ENCODE results near the gene SAMD14. TPM values are rescaled to one million over a fixed set of nuclear protein-coding genes. Genes with fewer than 3 reads are reported as not detected.

The SAMD14 gene
- total and polyA plus RNA-seq, 2 donors, result 0.42 to 0.62 TPM

DNA sequence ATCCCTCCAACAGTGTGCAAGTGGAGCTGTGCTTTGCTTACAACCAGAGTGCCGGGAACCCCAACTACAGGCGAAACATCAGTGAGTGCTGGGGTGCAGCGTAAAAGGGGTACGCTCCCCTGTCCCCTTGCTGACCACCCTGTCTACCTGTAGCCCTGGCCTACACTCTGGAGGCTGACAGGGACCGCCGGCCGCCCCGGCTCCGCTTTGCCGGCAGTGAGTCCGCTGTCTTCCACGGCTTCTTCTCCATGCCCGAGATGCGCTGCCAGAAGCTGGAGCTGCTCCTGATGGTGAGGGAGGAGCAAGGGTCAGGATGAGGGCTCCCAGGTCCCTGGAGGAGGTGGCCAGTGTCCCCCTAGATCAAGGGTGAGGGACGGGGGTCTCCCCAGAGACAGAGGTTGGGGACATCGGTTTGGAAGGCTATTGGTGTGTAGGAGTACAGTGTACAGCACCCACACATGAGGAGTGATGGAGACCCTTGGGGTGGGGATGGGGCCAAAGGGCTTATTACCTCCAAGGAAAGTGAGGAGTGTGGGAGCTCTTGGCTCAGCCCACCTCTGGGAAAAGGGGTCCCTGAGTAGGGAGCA lies 54.4 kb downstream of the SAMD14 start:
- Histone ChIP-seq H3K27ac (ENCODE audit: low read depth in 1 of 2, low read length in 1 of 2) (no peak overlapping the region), H3K36me3 (ENCODE audit: control insufficient read depth in 2 of 2, insufficient read depth in 2 of 2, low read length in 1 of 2) (no peaks in the 10 kb centered on the region), H3K9me3 (ENCODE audit: control insufficient read depth in 2 of 2, insufficient read depth in 1 of 2, low read length in 1 of 2) (peaks cover 0 to 14% of the 10 kb centered on the region in 2 donors), H3K27me3 (ENCODE audit: control insufficient read depth in 2 of 2, insufficient read depth in 1 of 2, low read length in 1 of 2) (peaks cover 0 to 32% of the 10 kb centered on the region in 2 donors), H3K4me1 (ENCODE audit: control insufficient read depth in 2 of 2, insufficient read depth in 2 of 2, low read length in 2 of 2) (peaks cover 0 to 11% of the 10 kb centered on the region in 2 donors), H3K4me3 (ENCODE audit: low read length in 2 of 2) (no peak overlapping the region)
- 97% methylated on average over 16 of the region's 16 CpGs for WGBS
- no peak for DNase-seq (ENCODE audit: low read depth in 6 of 9, low spot score in 9 of 9)

DNA sequence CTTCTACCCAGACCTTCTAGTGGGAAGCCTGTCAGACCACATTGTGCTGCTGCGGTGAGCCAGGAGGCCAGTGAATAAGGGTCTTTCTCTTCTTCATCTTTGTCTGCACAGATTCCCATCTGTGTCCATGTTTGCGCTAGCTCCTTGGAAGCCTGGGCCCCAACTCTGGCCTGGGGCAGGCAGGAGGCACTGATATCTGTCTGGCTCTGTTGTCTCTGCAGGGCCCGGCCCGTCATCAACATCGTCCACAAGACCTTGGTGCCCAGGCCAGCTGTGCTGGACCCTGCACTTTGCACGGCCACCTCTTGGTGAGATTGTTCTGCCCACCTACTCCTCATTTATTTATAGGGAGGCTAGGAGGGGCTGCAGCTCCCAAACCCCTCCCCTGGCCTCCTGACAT lies 55.7 kb downstream of the SAMD14 start:
- no peaks in the 10 kb centered on the region for H3K36me3 ChIP-seq (ENCODE audit: control insufficient read depth in 2 of 2, insufficient read depth in 2 of 2, low read length in 1 of 2)
- H3K27ac ChIP-seq (ENCODE audit: low read depth in 1 of 2, low read length in 1 of 2), result no peak overlapping the region
- peaks cover 0 to 11% of the 10 kb centered on the region in 2 donors for H3K4me1 ChIP-seq (ENCODE audit: control insufficient read depth in 2 of 2, insufficient read depth in 2 of 2, low read length in 2 of 2)
- no peak for DNase-seq (ENCODE audit: low read depth in 6 of 9, low spot score in 9 of 9)
- peaks cover 0 to 34% of the 10 kb centered on the region in 2 donors for H3K27me3 ChIP-seq (ENCODE audit: control insufficient read depth in 2 of 2, insufficient read depth in 1 of 2, low read length in 1 of 2)
- no peak overlapping the region for H3K4me3 ChIP-seq (ENCODE audit: low read length in 2 of 2)
- peaks cover 0 to 14% of the 10 kb centered on the region in 2 donors for H3K9me3 ChIP-seq (ENCODE audit: control insufficient read depth in 2 of 2, insufficient read depth in 1 of 2, low read length in 1 of 2)
- 97% methylated on average over 6 of the region's 6 CpGs for WGBS

DNA sequence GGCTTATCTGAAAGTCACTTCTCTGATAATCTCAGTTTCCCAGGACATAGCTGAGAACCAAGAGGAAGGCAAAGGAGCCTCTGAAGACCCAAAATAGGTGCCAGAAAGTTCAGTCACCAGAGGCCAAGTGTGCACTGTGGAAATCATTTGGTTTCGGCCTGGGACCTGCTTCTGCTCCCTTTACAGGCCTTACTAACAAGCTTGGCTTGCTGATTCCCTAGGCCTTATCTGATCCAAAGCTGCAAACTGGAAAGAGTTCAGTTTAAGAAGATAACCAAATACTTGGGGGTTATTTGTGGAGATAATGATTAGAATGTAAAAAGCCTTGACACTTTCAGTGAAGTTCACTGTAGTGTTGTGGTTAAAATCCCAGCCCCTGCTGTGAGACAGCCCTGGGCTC lies 57.0 kb downstream of the SAMD14 start:
- Histone ChIP-seq H3K36me3 (ENCODE audit: control insufficient read depth in 2 of 2, insufficient read depth in 2 of 2, low read length in 1 of 2) (no peaks in the 10 kb centered on the region), H3K27ac (ENCODE audit: low read depth in 1 of 2, low read length in 1 of 2) (no peak overlapping the region), H3K4me1 (ENCODE audit: control insufficient read depth in 2 of 2, insufficient read depth in 2 of 2, low read length in 2 of 2) (peaks cover 0 to 11% of the 10 kb centered on the region in 2 donors), H3K4me3 (ENCODE audit: low read length in 2 of 2) (no peak overlapping the region), H3K9me3 (ENCODE audit: control insufficient read depth in 2 of 2, insufficient read depth in 1 of 2, low read length in 1 of 2) (peaks cover 0 to 14% of the 10 kb centered on the region in 2 donors), H3K27me3 (ENCODE audit: control insufficient read depth in 2 of 2, insufficient read depth in 1 of 2, low read length in 1 of 2) (peaks cover 0 to 32% of the 10 kb centered on the region in 2 donors)
- 91% methylated on average over 1 of the region's 1 CpG for WGBS
- no peak for DNase-seq (ENCODE audit: low read depth in 6 of 9, low spot score in 9 of 9)

DNA sequence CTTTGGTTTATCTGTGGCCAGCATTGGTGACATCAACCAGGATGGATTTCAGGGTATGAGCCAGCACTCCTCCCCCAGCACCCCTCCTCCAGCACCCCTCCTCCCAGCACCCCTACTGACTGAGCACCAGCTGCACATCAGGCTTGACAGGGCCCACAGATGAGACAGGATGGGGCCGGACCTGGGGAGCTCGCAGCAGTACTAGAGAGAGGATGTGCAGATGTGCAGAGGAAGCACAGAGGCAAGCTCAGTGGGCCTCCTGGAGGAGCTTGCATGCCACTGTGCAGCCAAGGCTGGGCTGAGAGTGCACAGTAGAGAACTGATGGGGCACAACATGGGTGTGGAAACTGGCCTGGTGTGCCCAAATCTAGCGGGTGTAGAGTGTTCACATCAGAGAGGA lies 57.8 kb downstream of the SAMD14 start:
- H3K36me3 ChIP-seq (ENCODE audit: control insufficient read depth in 2 of 2, insufficient read depth in 2 of 2, low read length in 1 of 2), result no peaks in the 10 kb centered on the region
- no peak overlapping the region for H3K27ac ChIP-seq (ENCODE audit: low read depth in 1 of 2, low read length in 1 of 2)
- H3K4me3 ChIP-seq (ENCODE audit: low read length in 2 of 2), result no peak overlapping the region
- 54% methylated on average over 3 of the region's 3 CpGs for WGBS
- H3K4me1 ChIP-seq (ENCODE audit: control insufficient read depth in 2 of 2, insufficient read depth in 2 of 2, low read length in 2 of 2), result peaks cover 0 to 9% of the 10 kb centered on the region in 2 donors
- peaks cover 0 to 24% of the 10 kb centered on the region in 2 donors for H3K27me3 ChIP-seq (ENCODE audit: control insufficient read depth in 2 of 2, insufficient read depth in 1 of 2, low read length in 1 of 2)
- DNase-seq (ENCODE audit: low read depth in 6 of 9, low spot score in 9 of 9), result peak in 2 of 9 donors; percentile 18 to 63
- H3K9me3 ChIP-seq (ENCODE audit: control insufficient read depth in 2 of 2, insufficient read depth in 1 of 2, low read length in 1 of 2), result peaks cover 0 to 14% of the 10 kb centered on the region in 2 donors

DNA sequence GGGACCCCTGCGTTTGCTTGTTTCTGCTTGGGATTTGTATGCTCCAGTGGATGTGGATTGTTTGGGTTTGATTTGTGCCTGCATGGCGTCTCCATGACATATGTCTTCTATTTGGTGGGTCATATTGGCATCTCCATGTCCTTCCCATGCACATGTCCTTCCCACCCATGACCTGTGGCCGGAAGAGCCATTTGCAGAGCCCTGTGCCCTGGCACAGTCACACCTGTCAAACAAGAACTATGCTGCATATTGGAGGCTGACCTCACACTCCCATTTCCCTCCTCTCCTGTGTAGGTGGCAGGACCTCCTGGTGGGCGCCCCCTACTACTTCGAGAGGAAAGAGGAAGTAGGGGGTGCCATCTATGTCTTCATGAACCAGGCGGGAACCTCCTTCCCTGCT lies 58.3 kb downstream of the SAMD14 start:
- H3K27ac ChIP-seq (ENCODE audit: low read depth in 1 of 2, low read length in 1 of 2), result no peak overlapping the region
- peaks cover 0 to 19% of the 10 kb centered on the region in 2 donors for H3K27me3 ChIP-seq (ENCODE audit: control insufficient read depth in 2 of 2, insufficient read depth in 1 of 2, low read length in 1 of 2)
- DNase-seq (ENCODE audit: low read depth in 6 of 9, low spot score in 9 of 9), result no peak
- no peak overlapping the region for H3K4me3 ChIP-seq (ENCODE audit: low read length in 2 of 2)
- WGBS, result 88% methylated on average over 6 of the region's 6 CpGs
- no peaks in the 10 kb centered on the region for H3K36me3 ChIP-seq (ENCODE audit: control insufficient read depth in 2 of 2, insufficient read depth in 2 of 2, low read length in 1 of 2)
- H3K9me3 ChIP-seq (ENCODE audit: control insufficient read depth in 2 of 2, insufficient read depth in 1 of 2, low read length in 1 of 2), result peaks cover 0 to 12% of the 10 kb centered on the region in 2 donors
- peaks cover 0 to 5% of the 10 kb centered on the region in 2 donors for H3K4me1 ChIP-seq (ENCODE audit: control insufficient read depth in 2 of 2, insufficient read depth in 2 of 2, low read length in 2 of 2)

DNA sequence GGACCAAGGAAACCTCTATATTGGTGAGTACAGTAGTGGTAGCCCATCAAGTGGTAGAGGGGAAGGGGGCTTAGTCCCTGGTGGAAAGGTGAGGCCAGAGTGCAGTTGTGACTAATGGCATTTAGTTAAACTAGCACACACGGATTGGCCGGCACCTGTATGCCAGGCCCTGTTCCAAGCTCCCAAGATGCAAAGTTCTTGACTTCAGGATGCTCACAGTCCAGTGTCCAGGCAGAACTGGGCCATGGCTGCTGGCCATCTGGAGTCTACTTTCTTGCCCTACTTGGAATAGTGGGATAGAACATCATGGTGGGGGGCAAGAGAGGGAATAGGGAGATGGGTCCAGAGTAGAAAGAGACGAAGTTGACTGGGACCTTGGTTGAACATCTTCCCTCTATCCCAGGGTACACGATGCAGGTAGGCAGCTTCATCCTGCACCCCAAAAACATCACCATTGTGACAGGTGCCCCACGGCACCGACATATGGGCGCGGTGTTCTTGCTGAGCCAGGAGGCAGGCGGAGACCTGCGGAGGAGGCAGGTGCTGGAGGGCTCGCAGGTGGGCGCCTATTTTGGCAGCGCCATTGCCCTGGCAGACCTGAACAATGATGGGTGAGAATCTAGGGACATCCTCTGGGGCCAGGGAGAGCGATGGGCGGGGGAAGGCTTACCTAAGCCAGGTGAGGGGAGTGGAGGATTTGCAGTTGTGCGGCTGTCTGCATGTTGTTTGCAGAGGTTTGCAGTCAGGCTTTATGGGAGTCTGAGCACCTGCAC lies 58.9 kb downstream of the SAMD14 start:
- WGBS, result 97% methylated on average over 16 of the region's 16 CpGs
- DNase-seq (ENCODE audit: low read depth in 6 of 9, low spot score in 9 of 9), result no peak
- peaks cover 0 to 4% of the 10 kb centered on the region in 2 donors for H3K4me1 ChIP-seq (ENCODE audit: control insufficient read depth in 2 of 2, insufficient read depth in 2 of 2, low read length in 2 of 2)
- H3K4me3 ChIP-seq (ENCODE audit: low read length in 2 of 2), result no peak overlapping the region
- peaks cover 0 to 13% of the 10 kb centered on the region in 2 donors for H3K27me3 ChIP-seq (ENCODE audit: control insufficient read depth in 2 of 2, insufficient read depth in 1 of 2, low read length in 1 of 2)
- H3K9me3 ChIP-seq (ENCODE audit: control insufficient read depth in 2 of 2, insufficient read depth in 1 of 2, low read length in 1 of 2), result peaks cover 0 to 9% of the 10 kb centered on the region in 2 donors
- H3K27ac ChIP-seq (ENCODE audit: low read depth in 1 of 2, low read length in 1 of 2), result no peak overlapping the region
- H3K36me3 ChIP-seq (ENCODE audit: control insufficient read depth in 2 of 2, insufficient read depth in 2 of 2, low read length in 1 of 2), result no peaks in the 10 kb centered on the region

DNA sequence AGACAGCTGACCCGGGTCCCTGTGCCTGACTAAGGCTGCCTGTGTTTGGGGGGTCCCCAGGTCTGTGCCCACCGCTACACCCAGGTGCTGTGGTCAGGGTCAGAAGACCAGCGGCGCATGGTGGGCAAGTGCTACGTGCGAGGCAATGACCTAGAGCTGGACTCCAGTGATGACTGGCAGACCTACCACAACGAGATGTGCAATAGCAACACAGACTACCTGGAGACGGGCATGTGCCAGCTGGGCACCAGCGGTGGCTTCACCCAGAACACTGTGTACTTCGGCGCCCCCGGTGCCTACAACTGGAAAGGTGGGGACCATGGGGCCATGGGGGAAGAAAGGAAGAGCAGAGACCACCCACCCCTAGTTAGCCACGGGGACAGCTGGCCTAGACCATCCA lies 62.0 kb downstream of the SAMD14 start:
- H3K9me3 ChIP-seq (ENCODE audit: control insufficient read depth in 2 of 2, insufficient read depth in 1 of 2, low read length in 1 of 2), result peaks cover 0 to 9% of the 10 kb centered on the region in 2 donors
- 96% methylated on average over 13 of the region's 13 CpGs for WGBS
- H3K27me3 ChIP-seq (ENCODE audit: control insufficient read depth in 2 of 2, insufficient read depth in 1 of 2, low read length in 1 of 2), result peaks cover 0 to 15% of the 10 kb centered on the region in 2 donors
- no peaks in the 10 kb centered on the region for H3K36me3 ChIP-seq (ENCODE audit: control insufficient read depth in 2 of 2, insufficient read depth in 2 of 2, low read length in 1 of 2)
- H3K27ac ChIP-seq (ENCODE audit: low read depth in 1 of 2, low read length in 1 of 2), result no peak overlapping the region
- H3K4me1 ChIP-seq (ENCODE audit: control insufficient read depth in 2 of 2, insufficient read depth in 2 of 2, low read length in 2 of 2), result peaks cover 0 to 4% of the 10 kb centered on the region in 2 donors
- no peak for DNase-seq (ENCODE audit: low read depth in 6 of 9, low spot score in 9 of 9)
- H3K4me3 ChIP-seq (ENCODE audit: low read length in 2 of 2), result no peak overlapping the region

DNA sequence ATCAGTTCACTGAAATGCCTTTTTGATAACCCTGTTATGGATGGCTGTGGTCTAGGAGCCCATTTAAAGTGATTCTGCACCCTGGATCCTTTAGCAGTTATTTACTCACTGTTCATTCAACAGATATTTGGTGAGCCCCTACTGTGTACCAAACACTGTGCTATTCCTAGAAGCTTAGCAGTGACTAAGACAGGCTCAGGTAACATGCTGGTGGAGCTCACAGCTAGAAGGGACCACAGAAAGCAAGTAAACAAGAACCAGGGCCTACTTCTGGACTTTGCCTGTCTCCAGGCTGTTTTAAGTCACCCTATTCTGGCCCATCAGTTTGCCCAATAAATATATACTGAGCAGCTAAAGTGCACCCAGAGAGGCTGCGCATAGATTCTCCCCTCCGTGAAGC lies 63.0 kb downstream of the SAMD14 start:
- peaks cover 0 to 3% of the 10 kb centered on the region in 2 donors for H3K4me1 ChIP-seq (ENCODE audit: control insufficient read depth in 2 of 2, insufficient read depth in 2 of 2, low read length in 2 of 2)
- no peak for DNase-seq (ENCODE audit: low read depth in 6 of 9, low spot score in 9 of 9)
- 97% methylated on average over 2 of the region's 2 CpGs for WGBS
- H3K36me3 ChIP-seq (ENCODE audit: control insufficient read depth in 2 of 2, insufficient read depth in 2 of 2, low read length in 1 of 2), result no peaks in the 10 kb centered on the region
- H3K27me3 ChIP-seq (ENCODE audit: control insufficient read depth in 2 of 2, insufficient read depth in 1 of 2, low read length in 1 of 2), result peaks cover 0 to 20% of the 10 kb centered on the region in 2 donors
- no peak overlapping the region for H3K4me3 ChIP-seq (ENCODE audit: low read length in 2 of 2)
- no peak overlapping the region for H3K27ac ChIP-seq (ENCODE audit: low read depth in 1 of 2, low read length in 1 of 2)
- H3K9me3 ChIP-seq (ENCODE audit: control insufficient read depth in 2 of 2, insufficient read depth in 1 of 2, low read length in 1 of 2), result peaks cover 0 to 9% of the 10 kb centered on the region in 2 donors

DNA sequence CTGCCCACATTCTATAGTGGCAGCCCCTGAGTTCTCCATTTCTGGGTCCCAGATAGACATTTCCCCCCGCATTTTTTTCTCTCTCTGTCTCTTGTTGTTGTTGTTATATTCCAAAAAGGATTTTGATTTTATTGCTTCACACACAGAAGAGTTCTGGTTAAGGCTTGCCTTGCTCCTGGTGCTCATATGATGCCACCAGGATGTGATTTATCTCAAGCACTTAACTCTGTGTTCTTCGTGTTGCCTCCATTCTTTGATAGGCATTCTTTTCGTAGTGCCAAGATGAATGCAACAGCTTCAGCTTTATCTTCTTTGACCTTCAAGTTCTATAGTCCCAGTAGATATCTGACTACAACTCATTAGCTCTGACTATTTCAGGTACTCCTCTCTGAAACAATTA lies 64.9 kb downstream of the SAMD14 start:
- Histone ChIP-seq H3K4me3 (ENCODE audit: low read length in 2 of 2) (no peak overlapping the region), H3K27me3 (ENCODE audit: control insufficient read depth in 2 of 2, insufficient read depth in 1 of 2, low read length in 1 of 2) (peaks cover 0 to 20% of the 10 kb centered on the region in 2 donors), H3K27ac (ENCODE audit: low read depth in 1 of 2, low read length in 1 of 2) (no peak overlapping the region), H3K36me3 (ENCODE audit: control insufficient read depth in 2 of 2, insufficient read depth in 2 of 2, low read length in 1 of 2) (no peaks in the 10 kb centered on the region), H3K9me3 (ENCODE audit: control insufficient read depth in 2 of 2, insufficient read depth in 1 of 2, low read length in 1 of 2) (no peaks in the 10 kb centered on the region), H3K4me1 (ENCODE audit: control insufficient read depth in 2 of 2, insufficient read depth in 2 of 2, low read length in 2 of 2) (peaks cover 0 to 3% of the 10 kb centered on the region in 2 donors)
- 77% methylated on average over 3 of the region's 3 CpGs for WGBS
- DNase-seq (ENCODE audit: low read depth in 6 of 9, low spot score in 9 of 9), result no peak

All from thymus (tissue), 11 donors.